Activated CD4-positive, CD25-positive, alpha-beta regulatory T cell (primary cell): ENCODE measurements around the gene COPS8.

Experiments
- DNase-seq, 4 experiments: peaks; one replicate each; lab custom pipeline; 2025; lab: John Stamatoyannopoulos, UW

The COPS8 gene

DNA sequence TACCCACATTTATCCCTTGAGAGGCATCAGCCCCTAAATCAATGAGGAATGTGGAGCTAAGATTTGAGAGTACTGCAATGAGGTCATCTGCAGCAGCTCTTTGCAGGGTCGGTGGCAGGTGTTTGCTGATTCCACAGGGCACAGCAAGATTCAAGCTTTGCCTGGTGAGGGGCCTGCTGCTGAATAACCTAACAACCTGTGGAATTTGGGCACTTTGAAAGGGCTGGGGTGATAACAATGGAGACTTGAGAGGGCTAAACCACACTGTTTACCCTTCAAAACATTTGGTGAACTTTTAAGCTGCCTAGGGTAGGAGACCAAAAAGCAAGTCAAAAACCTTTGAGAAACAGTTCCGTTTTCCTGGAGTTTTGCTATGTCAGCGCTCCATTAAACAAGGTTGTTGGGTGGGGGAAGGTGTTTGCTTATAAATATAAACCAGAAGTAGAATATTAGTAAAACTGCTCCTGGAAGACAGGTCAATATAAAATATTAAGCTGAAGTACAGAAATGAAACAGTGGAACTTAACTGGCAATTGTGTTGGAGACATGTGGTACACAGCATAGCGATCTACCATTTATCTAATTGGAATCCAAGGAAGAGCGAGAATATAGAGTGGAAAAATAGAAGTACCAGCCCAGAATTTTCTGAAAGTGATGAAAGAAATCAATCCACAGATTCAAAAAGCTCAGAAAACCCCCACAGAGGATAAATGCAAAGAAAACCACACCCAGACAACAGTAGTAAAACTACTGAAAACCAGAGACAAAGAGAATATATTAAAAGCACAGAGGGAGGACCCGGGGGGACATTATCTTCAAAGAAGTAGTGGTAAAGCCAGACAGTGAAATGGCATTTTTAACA lies 15.7 kb downstream of the COPS8 start:
- DNase-seq: no peak

DNA sequence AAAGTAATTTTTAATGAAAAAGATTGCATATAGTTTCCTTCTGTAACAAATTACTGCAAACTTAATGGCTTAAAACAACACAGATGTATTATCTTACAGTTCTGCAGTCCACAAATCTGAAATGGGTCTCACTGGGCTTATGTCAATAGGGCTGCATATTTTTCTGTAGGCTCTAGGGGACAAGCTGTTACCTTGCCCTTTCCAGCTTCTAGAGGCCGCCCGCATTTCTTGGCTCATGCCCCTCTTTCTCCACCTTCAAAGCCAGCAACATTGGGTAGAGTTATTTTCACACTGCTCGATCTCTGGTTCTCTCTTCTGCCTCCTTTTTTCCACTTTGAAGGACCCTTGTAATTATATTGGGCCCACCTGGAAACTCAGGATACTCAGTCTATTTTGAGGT lies 16.7 kb downstream of the COPS8 start:
- DNase-seq: no peak

DNA sequence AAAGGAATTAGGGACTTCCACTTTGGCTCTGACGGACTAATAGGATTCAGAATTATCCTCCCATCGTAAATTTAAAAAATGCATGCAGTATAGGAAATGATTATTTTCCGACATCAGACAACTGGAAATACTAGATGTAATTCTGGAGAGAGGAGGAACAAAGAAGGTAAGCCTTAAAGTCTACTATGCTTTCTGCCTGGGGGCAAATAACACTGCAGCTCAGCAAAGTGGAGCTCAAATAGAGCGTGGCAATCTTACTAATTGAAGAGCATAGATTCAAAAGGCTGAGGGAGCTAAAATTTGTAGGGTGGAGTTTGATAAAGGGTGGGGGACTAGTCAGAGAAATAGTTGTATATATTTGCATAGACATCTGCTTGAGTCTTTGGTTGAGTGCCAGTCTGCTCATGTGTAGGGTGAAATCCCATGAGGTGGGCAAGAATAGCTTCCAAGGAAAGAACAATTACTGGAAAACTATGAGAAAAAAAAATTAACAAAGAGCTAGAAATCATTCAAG lies 23.8 kb downstream of the COPS8 start:
- no peak for DNase-seq

GRCh38 chr2:237113026-237113795 lies 27.5 kb downstream of the COPS8 start:
- DNase-seq: no peak

DNA sequence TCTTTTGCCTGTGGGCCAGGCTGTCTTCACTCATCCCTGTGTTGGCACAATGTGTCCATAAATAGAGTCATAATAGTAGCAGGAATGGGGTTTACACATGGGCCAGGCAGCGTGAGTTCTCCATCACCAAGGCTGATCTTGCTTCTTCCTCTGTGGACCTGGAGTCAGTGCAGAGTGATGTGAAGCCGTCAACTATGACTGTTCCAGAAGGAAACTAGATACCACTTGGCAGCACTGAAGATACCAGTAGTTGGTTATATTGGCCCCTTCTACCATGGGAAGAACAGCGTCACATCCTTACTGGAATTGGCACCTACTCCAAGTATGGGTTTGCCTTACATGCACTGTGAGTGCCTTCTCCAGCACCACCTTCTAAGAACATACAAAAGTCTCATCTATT lies 30.2 kb downstream of the COPS8 start:
- no peak for DNase-seq

GRCh38 chr2:237116431-237116830 lies 30.7 kb downstream of the COPS8 start:
- DNase-seq: no peak

DNA sequence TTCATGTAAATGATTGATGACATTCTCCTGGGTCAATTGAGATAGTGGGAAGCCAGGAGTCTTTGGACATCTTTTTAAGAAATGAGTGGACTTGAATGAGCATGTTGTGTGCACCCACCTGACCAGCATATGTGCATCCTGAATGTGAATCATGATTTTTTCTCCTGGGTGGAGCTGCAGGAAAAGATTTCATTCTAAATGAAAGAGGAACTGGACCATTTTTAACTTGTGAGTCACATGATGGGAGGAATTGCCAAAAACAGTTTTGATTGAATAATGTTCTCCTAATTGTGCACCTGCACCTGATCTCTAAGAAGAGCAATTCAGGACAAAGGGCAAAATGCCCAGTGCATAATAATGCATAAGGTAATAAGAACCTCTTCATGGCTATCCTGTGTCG lies 32.3 kb downstream of the COPS8 start:
- no peak for DNase-seq

- DNase-seq: no peak
Observed at GRCh38 chr2:237118561-237119155, 33.0 kb downstream of the COPS8 start.

GRCh38 chr2:237120916-237121315 lies 35.2 kb downstream of the COPS8 start:
- DNase-seq: no peak

DNA sequence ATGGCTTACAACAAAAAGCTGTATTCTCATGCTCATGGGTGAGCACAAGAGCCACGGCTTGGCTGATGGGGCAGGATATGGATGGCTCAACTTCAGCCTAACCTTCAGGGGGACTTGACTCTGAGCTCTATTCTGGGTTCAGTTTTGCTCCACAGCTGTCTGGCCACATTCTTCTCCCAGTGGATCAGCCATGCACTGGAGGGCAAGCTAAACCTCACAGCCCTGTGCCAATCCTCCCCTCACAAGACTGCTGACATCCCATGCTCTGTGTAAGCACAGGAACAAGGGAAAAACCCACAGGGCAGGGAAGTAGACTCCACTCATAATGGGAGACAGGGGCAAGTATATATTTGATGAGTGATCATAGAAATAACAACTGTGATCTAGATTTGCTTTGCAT lies 35.6 kb downstream of the COPS8 start:
- no peak for DNase-seq

- DNase-seq: peak in 1 of 4 experiments; percentile 5
Observed at GRCh38 chr2:237122214-237122666, 36.6 kb downstream of the COPS8 start.

DNA sequence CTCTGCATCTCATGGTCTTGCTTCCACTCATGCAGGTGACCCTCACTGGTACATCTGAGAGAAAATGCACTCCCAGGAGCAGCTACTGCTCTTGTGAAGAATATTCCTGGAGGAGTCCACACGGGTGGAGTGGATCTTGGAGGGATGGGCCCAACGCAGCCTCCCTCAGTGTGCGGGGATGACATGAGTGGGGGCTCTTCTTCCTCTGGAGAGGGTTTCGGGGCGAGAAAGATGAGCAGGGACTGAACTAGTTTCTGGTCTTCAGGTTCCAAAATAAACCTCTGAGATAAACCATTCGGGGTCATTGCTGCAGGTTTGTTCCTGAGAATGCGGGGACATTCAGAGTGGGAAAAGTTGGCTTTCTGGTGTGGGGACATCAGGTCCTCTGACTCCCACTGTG lies 39.1 kb downstream of the COPS8 start:
- DNase-seq: no peak

DNA sequence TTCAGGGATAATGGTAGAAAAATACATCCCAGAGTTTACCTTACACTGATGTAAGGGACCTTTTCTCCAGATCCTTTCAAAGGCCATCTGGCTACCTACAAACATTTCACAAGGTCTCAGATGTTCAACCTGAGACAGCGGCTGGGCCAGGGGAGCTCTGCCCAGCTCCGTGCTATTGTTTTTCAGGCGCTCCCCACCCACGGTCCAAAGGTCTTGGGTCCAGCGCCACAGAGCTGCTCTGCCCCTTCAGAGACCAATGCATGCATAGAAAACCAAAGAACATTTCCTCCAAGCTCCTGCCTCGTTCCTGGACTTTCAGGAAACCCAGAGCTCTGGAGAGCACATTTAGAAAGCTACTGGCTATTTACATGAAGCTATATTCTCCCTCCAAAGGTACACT lies 40.3 kb downstream of the COPS8 start:
- DNase-seq: no peak

- no peak for DNase-seq
Observed at GRCh38 chr2:237126519-237127174, 41.0 kb downstream of the COPS8 start.

GRCh38 chr2:237128026-237128703 lies 42.5 kb downstream of the COPS8 start:
- DNase-seq: no peak

GRCh38 chr2:237128845-237129592 lies 43.3 kb downstream of the COPS8 start:
- no peak for DNase-seq

DNA sequence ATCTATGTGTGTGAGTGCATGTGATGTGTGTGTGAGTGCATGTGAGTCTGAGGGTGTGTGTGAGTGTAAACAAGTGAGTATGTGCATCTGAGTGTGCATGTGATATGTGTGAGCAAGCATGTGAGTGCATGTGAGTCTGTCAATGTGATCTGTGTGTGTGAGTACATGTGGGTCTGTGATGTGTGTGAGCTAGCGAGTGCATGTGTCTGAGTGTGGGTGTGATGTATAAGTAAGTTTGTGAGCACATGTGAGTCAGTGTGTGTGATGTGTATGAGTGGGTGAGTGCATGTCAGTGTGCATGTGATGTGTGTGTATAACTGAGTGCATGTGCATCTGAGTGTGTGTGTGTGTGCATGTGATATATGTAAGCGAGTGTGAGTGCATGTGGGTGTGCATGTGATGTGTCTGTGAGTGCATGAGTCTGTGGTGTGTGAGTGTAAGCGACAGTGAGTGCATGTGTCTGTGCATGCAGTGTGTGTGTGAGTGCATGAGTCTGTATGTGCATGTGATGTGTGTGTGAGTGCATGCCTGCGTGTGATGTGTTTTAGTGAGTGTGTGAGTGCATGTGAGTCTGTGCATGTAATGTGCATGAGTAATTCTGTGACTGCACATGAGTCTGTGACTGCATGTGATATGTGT lies 44.1 kb downstream of the COPS8 start:
- no peak for DNase-seq

GRCh38 chr2:237130562-237131421 lies 45.1 kb downstream of the COPS8 start:
- DNase-seq: no peak
